ENCODE measurements around the gene RETREG1. TPM values are rescaled to one million over a fixed set of nuclear protein-coding genes. Genes with fewer than 3 reads are reported as not detected.

The RETREG1 gene
- total RNA-seq, 1 donor from 2014 or later, result 269 TPM

- TF ChIP-seq CTCF (IDR thresholded peaks at IDR 0.05; ENCODE audit: borderline replicate concordance), result no peak
- Histone ChIP-seq H3K4me3 (no peak overlapping the region), H3K4me1 (peaks cover 85% of the 10 kb centered on the region), H3K36me3 (no peaks in the 10 kb centered on the region), H3K27ac (replicated peaks) (peak overlapping the region; percentile 93), H3K9me3 (replicated peaks) (no peaks in the 10 kb centered on the region), H3K27me3 (ENCODE audit: low read depth) (no peaks in the 10 kb centered on the region)
- intact Hi-C loops (cut with micrococcal nuclease), result no loop called here
- no peak for DNase-seq
Observed at GRCh38 chr5:16536246-16536645, 80.6 kb downstream of the RETREG1 start.

GRCh38 chr5:16534280-16534679, 82.5 kb downstream of the RETREG1 start:
- Histone ChIP-seq H3K4me3 (no peak overlapping the region), H3K36me3 (no peaks in the 10 kb centered on the region), H3K9me3 (replicated peaks) (no peaks in the 10 kb centered on the region), H3K4me1 (peaks cover 86% of the 10 kb centered on the region), H3K27ac (replicated peaks) (peak overlapping the region; percentile 76), H3K27me3 (ENCODE audit: low read depth) (no peaks in the 10 kb centered on the region)
- no peak for TF ChIP-seq CTCF (IDR thresholded peaks at IDR 0.05; ENCODE audit: borderline replicate concordance)
- peak; percentile 44 for DNase-seq
- intact Hi-C loops (cut with micrococcal nuclease), result no loop called here

GRCh38 chr5:16531063-16531648, 85.6 kb downstream of the RETREG1 start:
- DNase-seq, result no peak
- Histone ChIP-seq H3K9me3 (replicated peaks) (no peaks in the 10 kb centered on the region), H3K4me3 (no peak overlapping the region), H3K36me3 (no peaks in the 10 kb centered on the region), H3K27ac (replicated peaks) (peak overlapping the region; percentile 85), H3K27me3 (ENCODE audit: low read depth) (no peaks in the 10 kb centered on the region), H3K4me1 (peaks cover 69% of the 10 kb centered on the region)
- intact Hi-C loops (cut with micrococcal nuclease), result no loop called here
- TF ChIP-seq CTCF (IDR thresholded peaks at IDR 0.05; ENCODE audit: borderline replicate concordance), result no peak

GRCh38 chr5:16529306-16529705, 87.5 kb downstream of the RETREG1 start:
- no peak for DNase-seq
- Histone ChIP-seq H3K27me3 (ENCODE audit: low read depth) (no peaks in the 10 kb centered on the region), H3K27ac (replicated peaks) (peak overlapping the region; percentile 85), H3K36me3 (no peaks in the 10 kb centered on the region), H3K4me3 (peak overlapping the region; percentile 13), H3K4me1 (peaks cover 59% of the 10 kb centered on the region), H3K9me3 (replicated peaks) (no peaks in the 10 kb centered on the region)
- intact Hi-C loops (cut with micrococcal nuclease), result no loop called here
- TF ChIP-seq CTCF (IDR thresholded peaks at IDR 0.05; ENCODE audit: borderline replicate concordance), result no peak

- TF ChIP-seq CTCF (IDR thresholded peaks at IDR 0.05; ENCODE audit: borderline replicate concordance), result no peak
- Histone ChIP-seq H3K9me3 (replicated peaks) (no peaks in the 10 kb centered on the region), H3K4me1 (peaks cover 56% of the 10 kb centered on the region), H3K27me3 (ENCODE audit: low read depth) (no peaks in the 10 kb centered on the region), H3K4me3 (no peak overlapping the region), H3K36me3 (no peaks in the 10 kb centered on the region), H3K27ac (replicated peaks) (peak overlapping the region; percentile 85)
- no peak for DNase-seq
- intact Hi-C loops (cut with micrococcal nuclease), result no loop called here
Observed at GRCh38 chr5:16528382-16529110, 88.3 kb downstream of the RETREG1 start.
